Activated T-helper 1 cell treated with anti-CD3 and anti-CD28 coated beads, Interleukin-12 subunit alpha, Interleukin-12 subunit beta, Interleukin-2, Interleukin-4 antibody, amounts not matched to agents 30 ng/mL and 10 ng/mL and 1 ng/mL, durations not matched to agents 14 hours and 24 hours and 36 hours (primary cell): Measurements from ENCODE around the gene PHACTR1. TPM values are rescaled to one million over a fixed set of nuclear protein-coding genes. Genes with fewer than 3 reads are reported as not detected.
A peak's percentile ranks its signal among the peaks of the same experiment; 100 is the strongest.

ENCODE experiments used
- DNase-seq: peaks from one replicate; pipeline ENCODE4 v3.0.0; 2021; ENCODE audit warnings: low spot score
- H3K27ac Mint-ChIP-seq: one replicate; pipeline ENCODE4 v1.8.0; 2021; ENCODE audit warnings: mild to moderate bottlenecking, mixed read lengths
- H3K27me3 Mint-ChIP-seq: one replicate; pipeline ENCODE4 v1.8.0; 2022; ENCODE audit warnings: mild to moderate bottlenecking, moderate library complexity, mixed read lengths; ENCODE audit not compliant: insufficient read depth
- H3K36me3 Mint-ChIP-seq: one replicate; pipeline ENCODE4 v1.8.0; 2021; ENCODE audit warnings: low read depth, mixed read lengths
- H3K4me1 Mint-ChIP-seq: one replicate; pipeline ENCODE4 v1.8.0; 2021; ENCODE audit warnings: low read depth, mixed read lengths
- H3K4me3 Mint-ChIP-seq: one replicate; pipeline ENCODE4 v1.8.0; 2021; ENCODE audit warnings: mild to moderate bottlenecking, moderate library complexity, mixed read lengths
- H3K9me3 Mint-ChIP-seq: one replicate; pipeline ENCODE4 v1.8.0; 2021; ENCODE audit warnings: mixed read lengths
- intact Hi-C: fragments of 100-400 bp; cut with micrococcal nuclease; formaldehyde crosslinking; loops from one replicate; pipeline ENCODE4 v1.15.1; 2024
- total RNA-seq: library from RNA; stranded (reverse); gene quantifications from 2 replicates; pipeline ENCODE4 v1.2.3, GENCODE V29; 2022

PHACTR1 gene
- total RNA-seq, 1 donor from 2014 or later, result 0.44 TPM

DNA sequence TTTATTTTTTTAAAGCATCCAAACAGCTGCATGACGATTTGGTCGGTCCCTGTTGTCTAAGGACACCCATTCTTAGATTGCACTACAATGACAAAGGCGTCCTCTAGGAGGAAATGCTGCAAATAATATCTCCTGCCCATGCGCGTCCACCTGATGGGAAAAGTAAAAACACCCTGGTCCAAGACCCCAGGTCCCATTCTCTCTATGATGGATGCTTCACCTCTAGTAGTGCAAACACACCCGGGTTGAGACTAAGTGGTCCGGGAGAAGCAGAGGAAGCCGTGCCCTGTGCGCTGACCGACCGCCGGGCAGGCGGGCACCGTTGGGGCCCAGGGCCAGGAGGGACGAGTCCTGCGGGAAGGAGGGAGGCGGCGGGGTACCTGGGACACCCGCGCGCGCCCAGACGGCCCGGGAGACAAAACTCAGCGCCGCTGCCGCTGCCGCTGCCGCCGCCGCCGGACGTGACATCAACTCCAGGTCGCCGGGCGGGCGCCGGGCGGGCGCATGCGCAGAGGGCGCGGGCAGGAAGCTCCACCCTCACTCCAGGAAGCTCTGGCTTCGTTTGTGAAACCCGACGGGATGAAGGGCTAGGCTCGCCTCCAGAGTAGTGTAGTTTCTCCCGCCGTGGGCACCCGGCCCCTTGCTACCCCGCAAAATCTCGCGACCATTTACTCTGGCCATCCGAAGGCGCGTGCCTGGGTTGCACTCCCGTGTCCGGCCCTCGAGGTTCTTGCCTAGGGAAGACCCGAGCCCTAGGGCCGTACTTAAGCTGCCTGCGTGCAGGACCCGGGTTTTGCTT is 611.7 kb downstream of the PHACTR1 start, which contains the start of gene TBC1D7:
Gene TBC1D7, minus strand, starts transcription at position 462 of the 799 bp plus-strand sequence. CDS start 1,639 bp downstream, outside the sequence.
- Mint-ChIP-seq H3K4me3 (peak within 1 kb of the TSS; percentile 84), H3K27ac (peak within 1 kb of the TSS; percentile 92), H3K36me3 (peaks cover 12% of the 10 kb centered on the region), H3K9me3 (no peaks in the 10 kb centered on the region), H3K27me3 (peaks cover 2% of the 10 kb centered on the region), H3K4me1 (peaks cover 38% of the 10 kb centered on the region)
- intact Hi-C loops, result loop anchor here (1.0 to 5.0 kb wide), 12 partner anchors 25 to 691 kb away; partner anchors contain the start of genes GFOD1, MCUR1, NOL7 and RANBP9
- peak; percentile 93 for DNase-seq

DNA sequence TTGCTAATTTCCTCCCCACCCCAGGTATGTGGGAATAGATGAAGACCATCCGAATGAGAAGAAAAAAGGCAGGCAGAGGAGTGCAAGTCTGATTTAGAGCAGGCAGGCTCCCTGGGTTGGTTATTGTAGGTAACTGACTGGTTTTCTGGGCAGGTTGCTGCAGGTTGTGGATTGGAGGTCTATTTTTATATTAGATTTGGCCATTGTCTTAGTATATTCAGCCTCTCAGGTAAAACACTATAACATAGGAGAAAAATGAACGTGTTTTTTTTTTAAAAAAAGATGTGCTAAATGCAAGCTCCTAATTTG is 612.3 kb downstream of the PHACTR1 start:
- Mint-ChIP-seq H3K4me3 (peak overlapping the region; percentile 84), H3K27me3 (peaks cover 4% of the 10 kb centered on the region), H3K27ac (peak overlapping the region; percentile 92), H3K36me3 (peaks cover 12% of the 10 kb centered on the region), H3K4me1 (peaks cover 38% of the 10 kb centered on the region), H3K9me3 (no peaks in the 10 kb centered on the region)
- no peak for DNase-seq
- intact Hi-C loops, result loop anchor here (1.0 to 5.0 kb wide), 12 partner anchors 26 to 692 kb away; partner anchors contain the start of genes GFOD1, MCUR1, NOL7 and RANBP9

DNA sequence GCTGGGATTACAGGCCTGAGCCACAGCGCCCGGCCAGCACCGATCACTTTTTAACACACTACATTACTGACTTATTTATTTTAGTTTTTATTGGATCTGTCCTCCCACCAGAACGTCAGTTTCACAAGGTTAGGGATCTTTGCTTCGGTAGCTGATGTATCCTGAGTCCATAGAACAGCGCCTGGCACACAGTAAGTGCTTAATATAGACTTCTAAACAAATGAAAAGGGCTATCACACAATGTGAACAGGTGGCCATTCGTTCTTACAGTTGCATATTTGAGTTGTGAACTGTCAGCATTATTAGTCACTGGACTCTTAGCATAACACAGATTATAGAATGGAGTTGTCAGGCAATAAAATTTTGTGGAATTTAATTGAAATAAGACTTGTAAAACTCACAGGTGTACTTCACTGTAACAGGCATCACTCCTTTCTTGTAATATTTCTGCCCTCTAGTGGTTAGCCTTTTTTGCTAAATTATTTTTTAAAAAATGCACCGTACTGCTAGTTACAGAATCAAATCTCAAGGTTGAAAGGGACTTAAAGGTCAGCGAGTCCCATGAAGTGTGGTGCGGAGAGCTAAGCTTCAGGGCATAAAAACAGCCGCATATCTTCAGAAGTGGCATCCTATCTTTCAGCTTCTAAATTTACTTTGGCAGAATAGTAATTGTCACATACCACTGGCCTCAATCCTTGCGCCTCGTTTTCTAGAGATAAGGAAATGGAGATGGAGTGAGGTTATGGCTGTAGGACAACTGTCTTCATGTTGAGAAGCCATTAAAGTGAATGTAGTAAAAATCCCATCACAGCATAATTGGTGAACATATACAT is 615.2 kb downstream of the PHACTR1 start:
- DNase-seq, result no peak
- Mint-ChIP-seq H3K36me3 (no peaks in the 10 kb centered on the region), H3K27me3 (peaks cover 6% of the 10 kb centered on the region), H3K9me3 (no peaks in the 10 kb centered on the region), H3K4me1 (peaks cover 39% of the 10 kb centered on the region), H3K4me3 (no peak overlapping the region), H3K27ac (no peak overlapping the region)
- intact Hi-C loops, result loop anchor here (1.0 kb wide), 2 partner anchors 136 to 420 kb away; no protein-coding TSS in a partner anchor

DNA sequence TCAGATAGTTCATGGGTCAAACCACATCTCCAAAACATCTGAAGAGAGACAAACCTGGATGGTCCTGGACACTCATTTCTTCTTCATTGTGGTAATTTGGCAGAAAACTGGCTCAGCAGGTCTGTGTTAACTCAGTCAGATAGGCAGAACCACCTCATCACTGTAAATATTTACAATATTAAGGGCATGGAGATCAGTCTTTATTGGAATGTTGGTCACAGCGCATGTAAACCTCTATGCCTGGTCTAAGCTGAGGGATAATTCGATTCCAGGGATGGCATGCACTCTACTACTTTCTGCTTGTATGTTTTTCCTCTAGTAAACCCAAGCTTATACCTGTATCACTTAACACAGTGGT is 615.8 kb downstream of the PHACTR1 start:
- no peaks in the 10 kb centered on the region for H3K36me3 Mint-ChIP-seq
- H3K4me3 Mint-ChIP-seq, result no peak overlapping the region
- intact Hi-C loops, result loop anchor here (1.0 kb wide), 2 partner anchors 137 to 421 kb away; no protein-coding TSS in a partner anchor
- DNase-seq, result no peak
- peaks cover 34% of the 10 kb centered on the region for H3K4me1 Mint-ChIP-seq
- no peak overlapping the region for H3K27ac Mint-ChIP-seq
- peaks cover 6% of the 10 kb centered on the region for H3K27me3 Mint-ChIP-seq
- no peaks in the 10 kb centered on the region for H3K9me3 Mint-ChIP-seq

DNA sequence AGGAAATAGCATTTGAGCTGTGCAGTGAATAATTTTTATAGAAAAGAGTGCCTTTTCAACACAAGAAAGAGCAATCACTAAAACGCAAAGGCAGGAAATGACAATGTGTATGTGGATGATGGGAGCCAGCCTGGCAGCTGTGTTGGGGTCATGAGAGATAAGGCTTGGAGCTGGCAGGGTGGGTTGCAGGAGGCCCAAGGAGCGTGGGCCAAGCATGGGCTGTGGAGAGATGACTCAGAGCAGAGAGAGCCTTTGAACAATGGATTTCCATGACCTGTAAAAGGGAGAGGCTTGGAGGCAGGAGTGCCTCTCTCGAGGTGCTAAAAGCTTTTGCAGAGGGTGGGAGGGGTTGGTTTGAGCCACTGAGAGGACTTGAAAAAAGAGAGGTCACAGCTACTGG is 618.4 kb downstream of the PHACTR1 start:
- no peak for DNase-seq
- Mint-ChIP-seq H3K4me3 (no peak overlapping the region), H3K4me1 (peaks cover 33% of the 10 kb centered on the region), H3K36me3 (no peaks in the 10 kb centered on the region), H3K27me3 (peaks cover 9% of the 10 kb centered on the region), H3K27ac (no peak overlapping the region), H3K9me3 (no peaks in the 10 kb centered on the region)
- intact Hi-C loops, result loop anchor here (5.0 kb wide), 2 partner anchors 42 to 132 kb away; no protein-coding TSS in a partner anchor

DNA sequence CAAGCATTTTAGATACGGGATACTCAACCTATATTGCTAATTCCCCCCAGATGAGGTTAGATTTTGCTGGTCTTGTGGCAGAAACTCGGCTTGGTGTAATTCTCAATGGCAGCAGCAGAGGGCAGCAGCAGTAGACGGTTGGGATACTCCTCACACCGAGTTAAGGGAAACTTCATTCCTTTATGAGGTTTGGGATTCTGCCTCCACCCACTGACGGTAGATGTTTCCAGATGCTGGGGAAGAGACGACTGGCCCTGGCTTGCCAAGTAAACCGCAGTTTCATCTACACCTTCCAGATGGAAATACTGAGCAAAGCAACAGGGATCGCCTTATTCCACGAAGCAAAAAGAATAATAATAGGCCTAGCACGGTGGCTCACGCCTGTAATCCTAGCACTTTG is 620.0 kb downstream of the PHACTR1 start:
- H3K4me1 Mint-ChIP-seq, result peaks cover 43% of the 10 kb centered on the region
- peak; percentile 60 for DNase-seq
- H3K9me3 Mint-ChIP-seq, result no peaks in the 10 kb centered on the region
- H3K4me3 Mint-ChIP-seq, result no peak overlapping the region
- no peaks in the 10 kb centered on the region for H3K36me3 Mint-ChIP-seq
- intact Hi-C loops, result loop anchor here (1.0 to 5.0 kb wide), 9 partner anchors 20 to 730 kb away; no protein-coding TSS in a partner anchor
- peaks cover 9% of the 10 kb centered on the region for H3K27me3 Mint-ChIP-seq
- no peak overlapping the region for H3K27ac Mint-ChIP-seq

DNA sequence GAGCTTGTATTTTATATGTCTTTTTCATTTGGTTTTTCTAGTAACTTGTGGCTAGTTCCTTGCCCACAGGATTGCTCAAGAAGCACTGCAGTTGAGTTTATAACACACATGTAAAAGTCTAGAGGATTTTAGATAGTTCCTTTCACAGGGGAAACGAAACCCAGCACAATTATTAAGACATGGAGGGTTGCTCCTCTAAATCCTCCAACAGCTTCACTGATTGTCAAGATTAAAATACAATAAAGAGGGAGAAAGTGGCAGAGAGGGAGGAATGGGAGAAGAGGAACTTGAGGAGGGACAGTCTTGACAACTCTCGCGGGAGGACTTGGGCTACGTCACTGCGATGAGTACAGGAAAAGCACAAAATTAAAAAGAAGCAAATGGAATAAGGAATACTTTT is 621.5 kb downstream of the PHACTR1 start:
- no peaks in the 10 kb centered on the region for H3K9me3 Mint-ChIP-seq
- H3K4me3 Mint-ChIP-seq, result no peak overlapping the region
- intact Hi-C loops, result loop anchor here (5.0 kb wide), 2 partner anchors 39 to 129 kb away; no protein-coding TSS in a partner anchor
- no peaks in the 10 kb centered on the region for H3K36me3 Mint-ChIP-seq
- peaks cover 9% of the 10 kb centered on the region for H3K27me3 Mint-ChIP-seq
- no peak overlapping the region for H3K27ac Mint-ChIP-seq
- DNase-seq, result no peak
- H3K4me1 Mint-ChIP-seq, result peaks cover 37% of the 10 kb centered on the region
